OCI-LY7 (cell line): ENCODE results near the gene OR1F1. TPM values are rescaled to one million over a fixed set of nuclear protein-coding genes. Genes with fewer than 3 reads are reported as not detected.

Experiments
- BruUV-seq: library from RNA; stranded (reverse); fragments of 400-500 nt; replicated peaks from 2 replicates; lab custom pipeline; 2021; lab: Mats Ljungman, UMichigan
- CTCF ChIA-PET: fragments of 300-600 bp; sonication (Branson Sonifier 250); formaldehyde crosslinking; loops from one replicate; lab custom pipeline; 2022; ENCODE audit warnings: antibody characterized with exemption; ENCODE audit not compliant: unreplicated experiment; lab: Charles Lee
- POLR2A ChIA-PET: fragments of 300-600 bp; sonication (Branson Sonifier 250); formaldehyde crosslinking; loops from one replicate; lab custom pipeline; 2022; ENCODE audit warnings: antibody characterized with exemption; lab: Charles Lee
- DNase-seq: peaks from one replicate; pipeline ENCODE4 v3.0.0-alpha.2; 2015; ENCODE audit warnings: low spot score
- H2AFZ ChIP-seq: fragments of 200-600 bp; sonication (generic), shearing (Covaris generic); 2 replicates; pipeline ENCODE4 v1.6.1; 2014; ENCODE audit warnings: mild to moderate bottlenecking, antibody characterized with exemption, low read length, moderate library complexity
- H3K27ac ChIP-seq: fragments of 200-600 bp; sonication (generic); 2 replicates; pipeline ENCODE4 v1.5.1; 2014; ENCODE audit warnings: mixed run types, low read depth, mild to moderate bottlenecking, moderate library complexity, low read length, inconsistent platforms; ENCODE audit not compliant: poor library complexity, severe bottlenecking
- H3K36me3 ChIP-seq: fragments of 200-600 bp; sonication (generic); 2 replicates; pipeline ENCODE4 v1.6.1; 2014; ENCODE audit warnings: mild to moderate bottlenecking, antibody characterized with exemption, low read length, moderate library complexity, mixed read lengths; ENCODE audit not compliant: insufficient read depth
- H3K4me1 ChIP-seq: fragments of 200-600 bp; sonication (generic); 2 replicates; pipeline ENCODE4 v1.5.1; 2014; ENCODE audit warnings: mild to moderate bottlenecking, low read length; ENCODE audit not compliant: insufficient read depth, poor library complexity, severe bottlenecking
- H3K4me2 ChIP-seq: fragments of 200-600 bp; sonication (generic); 2 replicates; pipeline ENCODE4 v1.6.1; 2014; ENCODE audit warnings: mild to moderate bottlenecking, low read length
- H3K4me3 ChIP-seq: fragments of 200-600 bp; sonication (generic); 2 replicates; pipeline ENCODE4 v1.5.1; 2014; ENCODE audit warnings: mild to moderate bottlenecking, low read depth, low read length; ENCODE audit not compliant: poor library complexity, severe bottlenecking
- H3K79me2 ChIP-seq: fragments of 200-600 bp; sonication (generic); 2 replicates; pipeline ENCODE4 v1.6.1; 2016; ENCODE audit warnings: low read depth, mild to moderate bottlenecking, low read length, moderate library complexity, mixed read lengths; ENCODE audit not compliant: insufficient read depth
- H3K9me2 ChIP-seq: fragments of 200-600 bp; sonication (generic); 2 replicates; pipeline ENCODE4 v1.6.1; 2016; ENCODE audit warnings: mild to moderate bottlenecking, low read length, mixed read lengths; ENCODE audit not compliant: insufficient read depth
- H3K9me3 ChIP-seq: fragments of 200-600 bp; sonication (generic); 2 replicates; pipeline ENCODE4 v1.6.1; 2014; ENCODE audit warnings: mild to moderate bottlenecking, mixed run types, low read length, mixed read lengths
- H4K20me1 ChIP-seq: fragments of 200-600 bp; sonication (generic); 2 replicates; pipeline ENCODE4 v1.6.1; 2014; ENCODE audit warnings: mild to moderate bottlenecking, antibody characterized with exemption, low read length, moderate library complexity, mixed read lengths; ENCODE audit not compliant: insufficient read depth
- EZH2phosphoT487 ChIP-seq: fragments of 200-600 bp; sonication (generic); IDR thresholded peaks from 2 replicates; pipeline ENCODE4 v1.6.1; 2018; ENCODE audit warnings: low read depth, borderline replicate concordance, mild to moderate bottlenecking, mixed run types, antibody characterized with exemption, low read length, moderate library complexity, mixed read lengths
- intact Hi-C: fragments of 100-400 bp; cut with micrococcal nuclease; formaldehyde crosslinking; loops from one replicate; pipeline ENCODE4 v1.10.0; 2022; ENCODE audit not compliant: unreplicated experiment
- total RNA-seq, 2 experiments: library from RNA; depleted of rRNA in 1 of 2; stranded (reverse); fragments of >200 nt in 1 of 2; shearing (Covaris generic) in 1 of 2; gene quantifications; 2 replicates each; pipeline ENCODE4 v1.2.3, GENCODE V29; 2014 to 2022
- TF ChIP-seq, protein P1 (sequence below): fragments of 200-600 bp; sonication (generic); conservative IDR thresholded peaks from 2 replicates; pipeline ENCODE4 v1.5.1; 2014; ENCODE audit warnings: mild to moderate bottlenecking, antibody characterized with exemption, low read length, moderate library complexity, mixed read lengths

The OR1F1 gene
- total RNA-seq, 2 experiments from 2014 or later, result not detected

DNA sequence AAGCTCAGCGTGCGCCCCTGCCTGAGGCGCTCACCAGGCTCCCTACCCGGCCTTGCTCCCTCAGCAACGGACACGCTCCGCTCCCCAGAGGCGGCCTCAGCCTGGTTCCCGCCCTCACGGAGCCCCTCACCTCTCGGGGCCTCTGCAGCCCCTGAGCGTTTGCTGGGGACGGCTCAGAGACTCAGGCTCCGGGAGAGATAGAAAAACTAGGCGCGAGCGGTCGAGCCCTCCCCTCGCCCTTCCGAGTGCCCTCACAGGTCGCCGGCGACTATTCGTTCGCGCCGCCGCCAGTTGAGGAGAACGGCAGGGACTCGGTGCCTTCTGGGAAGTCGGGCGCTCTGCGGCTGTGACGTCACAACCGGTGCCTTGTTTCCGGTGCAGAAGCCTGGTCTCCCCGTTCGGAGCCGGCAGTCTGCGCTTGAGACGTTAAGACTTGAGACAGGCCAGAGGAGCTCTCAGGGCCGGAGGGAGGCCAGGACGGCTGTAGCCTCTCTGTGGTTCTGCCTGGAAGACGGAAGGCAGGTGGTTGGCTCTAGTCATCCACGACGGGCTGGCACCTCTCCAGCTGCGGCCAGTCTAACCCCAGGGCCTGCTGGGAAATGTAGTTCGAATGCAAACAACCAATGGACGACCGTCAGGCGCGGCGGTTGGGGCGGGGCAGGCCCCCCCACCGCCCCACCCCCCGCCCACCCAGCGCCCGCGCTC is 47.0 kb downstream of the OR1F1 start, which contains the start of gene ZNF200:
Gene ZNF200 (minus strand): TSS at position 302 of the 705 bp plus-strand sequence. CDS start 1,403 bp downstream, outside the sequence.
- no peaks in the 10 kb centered on the region for H3K9me3 ChIP-seq
- H3K4me1 ChIP-seq, result peaks cover 19% of the 10 kb centered on the region
- no peaks in the 10 kb centered on the region for H4K20me1 ChIP-seq
- BruUV-seq, result no TSS peak
- peak within 1 kb of the TSS; percentile 72 for H3K27ac ChIP-seq
- peaks cover 16% of the 10 kb centered on the region; the same call in 1 of the 2 replicates for H3K79me2 ChIP-seq
- TF ChIP-seq, protein P1, sequence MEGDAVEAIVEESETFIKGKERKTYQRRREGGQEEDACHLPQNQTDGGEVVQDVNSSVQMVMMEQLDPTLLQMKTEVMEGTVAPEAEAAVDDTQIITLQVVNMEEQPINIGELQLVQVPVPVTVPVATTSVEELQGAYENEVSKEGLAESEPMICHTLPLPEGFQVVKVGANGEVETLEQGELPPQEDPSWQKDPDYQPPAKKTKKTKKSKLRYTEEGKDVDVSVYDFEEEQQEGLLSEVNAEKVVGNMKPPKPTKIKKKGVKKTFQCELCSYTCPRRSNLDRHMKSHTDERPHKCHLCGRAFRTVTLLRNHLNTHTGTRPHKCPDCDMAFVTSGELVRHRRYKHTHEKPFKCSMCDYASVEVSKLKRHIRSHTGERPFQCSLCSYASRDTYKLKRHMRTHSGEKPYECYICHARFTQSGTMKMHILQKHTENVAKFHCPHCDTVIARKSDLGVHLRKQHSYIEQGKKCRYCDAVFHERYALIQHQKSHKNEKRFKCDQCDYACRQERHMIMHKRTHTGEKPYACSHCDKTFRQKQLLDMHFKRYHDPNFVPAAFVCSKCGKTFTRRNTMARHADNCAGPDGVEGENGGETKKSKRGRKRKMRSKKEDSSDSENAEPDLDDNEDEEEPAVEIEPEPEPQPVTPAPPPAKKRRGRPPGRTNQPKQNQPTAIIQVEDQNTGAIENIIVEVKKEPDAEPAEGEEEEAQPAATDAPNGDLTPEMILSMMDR, result no peak
- TF ChIP-seq EZH2phosphoT487, result no peak
- peak; percentile 96 for DNase-seq
- peaks cover 38% of the 10 kb centered on the region for H3K36me3 ChIP-seq
- H2AFZ ChIP-seq, result peak within 1 kb of the TSS; percentile 63
- intact Hi-C loops, result loop anchor here (1.0 kb wide), 1 partner anchor 48 kb away; the partner anchor contains the start of gene ZNF263
- no peaks in the 10 kb centered on the region for H3K9me2 ChIP-seq
- peak within 1 kb of the TSS; percentile 92 for H3K4me3 ChIP-seq
- H3K4me2 ChIP-seq, result peak within 1 kb of the TSS; percentile 87
- CTCF ChIA-PET, result interaction anchor here (0.5 kb wide), 1 partner anchor 206 kb away, joined by 4 read pairs; no protein-coding TSS in a partner anchor
- POLR2A ChIA-PET, result no interaction called here

DNA sequence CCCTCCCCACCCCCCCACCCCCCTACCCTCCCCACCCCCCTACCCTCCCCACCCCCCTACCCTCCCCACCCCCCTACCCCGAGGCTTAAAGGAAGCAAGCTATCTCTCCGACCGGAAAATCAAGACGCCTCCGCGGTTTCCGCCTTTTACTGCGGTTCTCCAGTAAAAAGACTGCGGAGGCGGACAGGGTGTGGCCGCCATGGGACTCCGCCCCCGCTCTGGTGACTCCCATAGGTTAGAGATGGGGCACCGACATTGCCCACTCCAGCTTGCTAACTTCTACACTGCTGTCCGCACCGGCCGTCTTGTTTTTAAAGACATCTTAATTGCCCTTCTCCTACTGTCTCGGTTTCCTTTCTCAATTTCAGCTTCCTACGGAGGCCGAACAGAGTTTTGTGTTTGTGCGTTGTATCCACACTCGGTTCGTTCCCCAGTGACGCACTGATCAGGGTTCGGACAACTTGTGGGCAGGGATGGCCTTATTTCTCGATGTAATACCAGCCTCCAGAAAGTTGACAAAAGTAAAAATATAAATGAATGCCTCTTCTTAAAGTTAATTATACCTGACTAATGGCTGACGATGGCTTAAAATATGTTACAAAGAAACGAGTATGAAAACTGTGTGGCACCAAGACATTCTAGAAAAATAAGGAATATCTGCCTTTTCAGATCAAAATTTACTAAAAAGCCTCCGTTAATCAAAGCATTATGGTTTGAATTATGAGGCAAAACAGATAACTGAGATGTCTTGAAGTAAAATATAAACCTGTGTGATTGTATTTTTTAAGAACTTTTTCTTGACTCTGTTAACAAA is 48.1 kb downstream of the OR1F1 start:
- CTCF ChIA-PET, result no interaction called here
- POLR2A ChIA-PET, result interaction anchor here (0.7 kb wide), 1 partner anchor 175 kb away, joined by 3 read pairs; no protein-coding TSS in a partner anchor
- no peak for DNase-seq
- no peak overlapping the region for H3K4me2 ChIP-seq
- peaks cover 16% of the 10 kb centered on the region; the same call in 1 of the 2 replicates for H3K79me2 ChIP-seq
- H3K27ac ChIP-seq, result no peak overlapping the region
- peaks cover 27% of the 10 kb centered on the region for H3K36me3 ChIP-seq
- peaks cover 19% of the 10 kb centered on the region for H3K4me1 ChIP-seq
- H3K9me3 ChIP-seq, result no peaks in the 10 kb centered on the region
- no peaks in the 10 kb centered on the region for H4K20me1 ChIP-seq
- intact Hi-C loops, result loop anchor here (1.0 kb wide), 1 partner anchor 47 kb away; the partner anchor contains the start of gene ZNF263
- no peak overlapping the region for H2AFZ ChIP-seq
- BruUV-seq, result no TSS peak
- no peak overlapping the region for H3K4me3 ChIP-seq
- TF ChIP-seq, protein P1, result no peak
- TF ChIP-seq EZH2phosphoT487, result no peak
- no peaks in the 10 kb centered on the region for H3K9me2 ChIP-seq
